NOMO-1 (cell line): ENCODE results near the gene SLIT1.

Experiments used
- DNase-seq, 2 experiments: peaks; one replicate each; lab custom pipeline; 2025; ENCODE audit not compliant: unreplicated experiment in 2 of 2; lab: John Stamatoyannopoulos, UW

Gene SLIT1

GRCh38 chr10:97012470-97012869, 173.3 kb downstream of the SLIT1 start:
- DNase-seq = no peak

GRCh38 chr10:97011397-97011796, 174.4 kb downstream of the SLIT1 start:
- DNase-seq = no peak

GRCh38 chr10:97010695-97011206, 175.0 kb downstream of the SLIT1 start:
- no peak for DNase-seq

GRCh38 chr10:97007417-97007816, 178.3 kb downstream of the SLIT1 start:
- DNase-seq = no peak

GRCh38 chr10:97006364-97006763, 179.4 kb downstream of the SLIT1 start:
- DNase-seq = no peak

GRCh38 chr10:97005349-97005748, 180.4 kb downstream of the SLIT1 start:
- DNase-seq = no peak

- DNase-seq = no peak
Measured at GRCh38 chr10:97004591-97004990, 181.2 kb downstream of the SLIT1 start.

- DNase-seq = no peak
Measured at GRCh38 chr10:97003804-97004201, 182.0 kb downstream of the SLIT1 start.

- no peak for DNase-seq
Measured at GRCh38 chr10:97003151-97003803, 182.5 kb downstream of the SLIT1 start.

GRCh38 chr10:97002670-97003069, 183.1 kb downstream of the SLIT1 start:
- DNase-seq = no peak

- no peak for DNase-seq
Measured at GRCh38 chr10:97001183-97001991, 184.4 kb downstream of the SLIT1 start.

- no peak for DNase-seq
Measured at GRCh38 chr10:97000487-97001182, 185.1 kb downstream of the SLIT1 start.

GRCh38 chr10:96999987-97000386, 185.8 kb downstream of the SLIT1 start:
- DNase-seq = no peak

- DNase-seq = no peak
Measured at GRCh38 chr10:96999337-96999736, 186.4 kb downstream of the SLIT1 start.

GRCh38 chr10:96998329-96998888, 187.3 kb downstream of the SLIT1 start:
- DNase-seq = no peak

GRCh38 chr10:96996275-96996965, 189.3 kb downstream of the SLIT1 start:
- no peak for DNase-seq

GRCh38 chr10:96995851-96996250, 189.9 kb downstream of the SLIT1 start:
- DNase-seq = no peak

- DNase-seq = no peak
Measured at GRCh38 chr10:96992721-96993120, 193.0 kb downstream of the SLIT1 start.

GRCh38 chr10:96991313-96991841, 194.4 kb downstream of the SLIT1 start:
- no peak for DNase-seq

- no peak for DNase-seq
Measured at GRCh38 chr10:96988426-96988825, 197.3 kb downstream of the SLIT1 start.
